Astrocyte (in vitro differentiated cells and primary cell): ENCODE results near the gene PDE6D. TPM values are rescaled to one million over a fixed set of nuclear protein-coding genes. Genes with fewer than 3 reads are reported as not detected.

Experiments used
- DNase-seq: peaks from one replicate; pipeline ENCODE4 v3.0.0-alpha.2; 2010; ENCODE audit warnings: low read depth
- FAIRE-seq: peaks from 2 replicates; lab custom pipeline; 2011; peaks lifted over from hg19 to GRCh38; lab: Jason Lieb, UNC
- H2AFZ ChIP-seq: 2 replicates; pipeline ENCODE4 v1.6.0; 2012; ENCODE audit warnings: low read depth, low read length, inconsistent platforms
- H3K27ac ChIP-seq: 2 replicates; pipeline ENCODE4 v1.5.1; 2011; ENCODE audit warnings: low read depth, low read length, inconsistent platforms
- H3K27me3 ChIP-seq: 2 replicates; pipeline ENCODE4 v1.6.0; 2011; ENCODE audit warnings: low read length, inconsistent platforms; ENCODE audit not compliant: insufficient read depth
- H3K36me3 ChIP-seq: 2 replicates; pipeline ENCODE4 v1.5.1; 2011; ENCODE audit warnings: low read length, inconsistent platforms; ENCODE audit not compliant: insufficient read depth
- H3K4me1 ChIP-seq: 2 replicates; pipeline ENCODE4 v1.5.1; 2011; ENCODE audit warnings: low read length, inconsistent platforms; ENCODE audit not compliant: insufficient read depth
- H3K4me2 ChIP-seq: 2 replicates; pipeline ENCODE4 v1.6.0; 2012; ENCODE audit warnings: low read length, inconsistent platforms
- H3K4me3 ChIP-seq: 2 replicates; pipeline ENCODE4 v1.5.1; 2011; ENCODE audit warnings: low read depth, mild to moderate bottlenecking, low read length, inconsistent platforms; ENCODE audit not compliant: insufficient read depth
- H3K79me2 ChIP-seq: 2 replicates; pipeline ENCODE4 v1.6.0; 2012; ENCODE audit warnings: mild to moderate bottlenecking, low read length, inconsistent platforms; ENCODE audit not compliant: insufficient read depth
- H3K9ac ChIP-seq: 2 replicates; pipeline ENCODE4 v1.6.0; 2012; ENCODE audit warnings: mild to moderate bottlenecking, low read length, inconsistent platforms
- H3K9me3 ChIP-seq: 2 replicates; pipeline ENCODE4 v1.5.1; 2012; ENCODE audit warnings: low read depth, mild to moderate bottlenecking, low read length, inconsistent platforms; ENCODE audit not compliant: insufficient read depth
- H4K20me1 ChIP-seq: 2 replicates; pipeline ENCODE4 v1.6.0; 2012; ENCODE audit warnings: low read length, inconsistent platforms; ENCODE audit not compliant: insufficient read depth
- H3K27ac Mint-ChIP-seq: one replicate; pipeline ENCODE4 v1.8.0; 2021; ENCODE audit warnings: mild to moderate bottlenecking, mixed read lengths; ENCODE audit not compliant: unreplicated experiment
- H3K27me3 Mint-ChIP-seq: one replicate; pipeline ENCODE4 v1.8.0; 2021; ENCODE audit warnings: low read depth, mixed read lengths; ENCODE audit not compliant: unreplicated experiment
- H3K36me3 Mint-ChIP-seq: one replicate; pipeline ENCODE4 v1.8.0; 2021; ENCODE audit warnings: low read depth, mixed read lengths; ENCODE audit not compliant: unreplicated experiment
- H3K4me1 Mint-ChIP-seq: one replicate; pipeline ENCODE4 v1.8.0; 2021; ENCODE audit warnings: low read depth, mixed read lengths; ENCODE audit not compliant: unreplicated experiment
- H3K4me3 Mint-ChIP-seq: one replicate; pipeline ENCODE4 v1.8.0; 2021; ENCODE audit warnings: mild to moderate bottlenecking, moderate library complexity, mixed read lengths; ENCODE audit not compliant: unreplicated experiment
- H3K9me3 Mint-ChIP-seq: one replicate; pipeline ENCODE4 v1.8.0; 2021; ENCODE audit warnings: mild to moderate bottlenecking, mixed read lengths; ENCODE audit not compliant: unreplicated experiment
- CTCF ChIP-seq: IDR thresholded peaks from 2 replicates; pipeline ENCODE4 v1.5.1; 2011; ENCODE audit warnings: low read depth, mild to moderate bottlenecking, inconsistent platforms, low read length, moderate library complexity; ENCODE audit not compliant: insufficient read depth
- EZH2 ChIP-seq: IDR thresholded peaks from 2 replicates; pipeline ENCODE4 v1.6.1; 2012; ENCODE audit warnings: mild to moderate bottlenecking, low read length, inconsistent platforms; ENCODE audit not compliant: insufficient read depth
- total RNA-seq: library from RNA; stranded (reverse); gene quantifications from 2 replicates; pipeline ENCODE4 v1.2.1, GENCODE V29; 2021

Gene PDE6D
- total RNA-seq, 1 donor from 2014 or later = 19.0 TPM

- TF ChIP-seq EZH2 = no peak
- no peak for TF ChIP-seq CTCF
- H3K36me3 ChIP-seq = no peaks in the 10 kb centered on the region
- H3K9me3 ChIP-seq = no peaks in the 10 kb centered on the region
- H4K20me1 ChIP-seq = peaks cover 29% of the 10 kb centered on the region
- Mint-ChIP-seq H3K4me1 (peaks cover 24% of the 10 kb centered on the region), H3K27me3 (no peaks in the 10 kb centered on the region), H3K27ac (no peak overlapping the region), H3K4me3 (peak overlapping the region; percentile 95), H3K9me3 (no peaks in the 10 kb centered on the region), H3K36me3 (no peaks in the 10 kb centered on the region)
- FAIRE-seq (no peak), DNase-seq (no peak)
- peaks cover 41% of the 10 kb centered on the region for H3K79me2 ChIP-seq
- peak overlapping the region; percentile 99 for H3K4me2 ChIP-seq
- peak overlapping the region; percentile 92 for H3K4me3 ChIP-seq
- H3K9ac ChIP-seq = peak overlapping the region; percentile 86
- no peak overlapping the region for H3K27ac ChIP-seq
- H3K4me1 ChIP-seq = peaks cover 18% of the 10 kb centered on the region
- H3K27me3 ChIP-seq = no peaks in the 10 kb centered on the region
- H2AFZ ChIP-seq = peak overlapping the region; percentile 92
These were observed 4.3 kb upstream of the PDE6D start for GRCh38 chr2:231785413-231785812.

- peak overlapping the region; percentile 74 for H3K27ac ChIP-seq
- no peaks in the 10 kb centered on the region for H3K9me3 Mint-ChIP-seq
- peak overlapping the region; percentile 91 for H3K4me3 ChIP-seq
- peak; percentile 53 for DNase-seq
- H3K4me2 ChIP-seq = peak overlapping the region; percentile 88
- TF ChIP-seq CTCF (no peak), EZH2 (no peak)
- peak overlapping the region; percentile 85 for H3K27ac Mint-ChIP-seq
- peaks cover 18% of the 10 kb centered on the region for H3K4me1 Mint-ChIP-seq
- H3K36me3 Mint-ChIP-seq = no peaks in the 10 kb centered on the region
- H3K9me3 ChIP-seq = no peaks in the 10 kb centered on the region
- H3K79me2 ChIP-seq = peaks cover 16% of the 10 kb centered on the region
- H3K27me3 Mint-ChIP-seq = no peaks in the 10 kb centered on the region
- peak overlapping the region; percentile 95 for H2AFZ ChIP-seq
- FAIRE-seq = peak; percentile 17
- peaks cover 15% of the 10 kb centered on the region for H3K4me1 ChIP-seq
- H4K20me1 ChIP-seq = peaks cover 15% of the 10 kb centered on the region
- no peaks in the 10 kb centered on the region for H3K36me3 ChIP-seq
- H3K9ac ChIP-seq = peak overlapping the region; percentile 81
- peak overlapping the region; percentile 97 for H3K4me3 Mint-ChIP-seq
- H3K27me3 ChIP-seq = no peaks in the 10 kb centered on the region
These were observed 980 bp upstream of the PDE6D start for GRCh38 chr2:231781798-231782726.
